Thyroid gland (tissue), 4 donors: ENCODE measurements around the gene ZNF496.

Experiments used
- POLR2A ChIP-seq, 2 donors: fragments of 450-650 bp; IDR thresholded peaks; one replicate each; pipeline ENCODE4 v1.6.1; 2017; ENCODE audit warnings: antibody characterized with exemption in 2 of 2, mild to moderate bottlenecking in 2 of 2, moderate library complexity in 1 of 2
- TF ChIP-seq, protein P1 (sequence below), 6 experiments: fragments of 200-600 bp in 3 of 6; fragments of 450-650 bp in 3 of 6; sonication (generic) in 3 of 6; IDR thresholded peaks; one replicate each; pipeline ENCODE4 v1.5.1; 2016 to 2019; ENCODE audit warnings: antibody characterized with exemption in 6 of 6, mild to moderate bottlenecking in 2 of 6, inconsistent platforms in 1 of 6, moderate library complexity in 1 of 6

- TF ChIP-seq POLR2A (IDR thresholded peaks at IDR 0.05) = no peak
- TF ChIP-seq, protein P1, sequence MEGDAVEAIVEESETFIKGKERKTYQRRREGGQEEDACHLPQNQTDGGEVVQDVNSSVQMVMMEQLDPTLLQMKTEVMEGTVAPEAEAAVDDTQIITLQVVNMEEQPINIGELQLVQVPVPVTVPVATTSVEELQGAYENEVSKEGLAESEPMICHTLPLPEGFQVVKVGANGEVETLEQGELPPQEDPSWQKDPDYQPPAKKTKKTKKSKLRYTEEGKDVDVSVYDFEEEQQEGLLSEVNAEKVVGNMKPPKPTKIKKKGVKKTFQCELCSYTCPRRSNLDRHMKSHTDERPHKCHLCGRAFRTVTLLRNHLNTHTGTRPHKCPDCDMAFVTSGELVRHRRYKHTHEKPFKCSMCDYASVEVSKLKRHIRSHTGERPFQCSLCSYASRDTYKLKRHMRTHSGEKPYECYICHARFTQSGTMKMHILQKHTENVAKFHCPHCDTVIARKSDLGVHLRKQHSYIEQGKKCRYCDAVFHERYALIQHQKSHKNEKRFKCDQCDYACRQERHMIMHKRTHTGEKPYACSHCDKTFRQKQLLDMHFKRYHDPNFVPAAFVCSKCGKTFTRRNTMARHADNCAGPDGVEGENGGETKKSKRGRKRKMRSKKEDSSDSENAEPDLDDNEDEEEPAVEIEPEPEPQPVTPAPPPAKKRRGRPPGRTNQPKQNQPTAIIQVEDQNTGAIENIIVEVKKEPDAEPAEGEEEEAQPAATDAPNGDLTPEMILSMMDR (IDR thresholded peaks at IDR 0.05) = no peak
Measured at GRCh38 chr1:247375747-247376146, 44.1 kb upstream of the ZNF496 start.
